Activated T-helper 1 cell treated with anti-CD3 and anti-CD28 coated beads, Interleukin-2, amount 50 U/mL, for 16 hours (primary cell): ENCODE data around the gene GJA9.

Source experiments
- DNase-seq, 2 donors: peaks; one replicate each; pipeline ENCODE4 v3.0.0-alpha.2; 2020; ENCODE audit warnings: low read depth in 1 of 2, low spot score in 1 of 2

Gene GJA9

DNA sequence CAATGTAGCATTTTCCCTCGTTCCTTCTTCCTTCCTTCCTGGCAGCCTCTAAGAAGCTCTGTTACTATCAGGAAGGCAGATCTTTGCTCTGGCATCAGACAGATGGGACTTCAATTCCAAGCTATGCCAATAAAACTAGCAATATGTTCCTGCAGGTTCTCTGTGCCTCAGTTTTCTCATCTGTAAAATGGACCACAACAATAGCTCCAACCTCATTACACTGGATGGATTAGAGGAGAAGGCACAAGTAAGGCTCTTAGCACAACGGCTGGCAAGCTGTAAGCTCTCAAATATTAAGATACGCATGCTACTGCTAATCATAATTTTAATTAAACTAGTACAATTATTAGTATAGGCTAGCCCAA, 49.0 kb downstream of the GJA9 start:
- DNase-seq: no peak

DNA sequence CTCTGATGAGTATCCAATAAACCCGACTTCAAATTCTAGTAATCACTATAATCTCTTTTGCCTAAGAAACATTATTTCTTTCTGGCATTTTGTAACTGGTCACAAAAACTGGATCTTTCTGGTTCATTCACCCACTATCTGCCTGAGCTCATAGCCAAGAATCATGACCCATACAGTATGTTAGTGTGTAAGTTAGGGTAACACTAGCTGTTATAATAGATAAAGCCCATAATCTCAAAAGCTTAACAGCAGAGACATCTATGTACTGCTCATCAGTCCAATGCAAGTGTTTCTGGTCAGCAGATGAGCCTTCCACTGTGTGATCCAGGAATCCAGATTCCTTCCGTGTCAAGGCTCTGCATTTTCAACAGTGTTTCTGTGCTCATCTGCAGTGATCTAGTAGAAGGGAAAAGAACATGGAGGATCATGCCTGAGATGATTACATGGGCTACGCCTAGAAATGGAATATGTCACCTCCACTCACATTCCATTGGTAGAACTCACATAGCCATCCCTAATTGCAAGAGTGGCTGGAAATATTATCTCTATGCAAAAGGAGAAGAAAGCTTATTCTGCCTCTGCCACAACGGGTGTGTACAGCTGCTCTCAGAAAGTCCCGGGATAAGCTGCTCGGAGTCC, 49.5 kb downstream of the GJA9 start:
- DNase-seq: no peak

DNA sequence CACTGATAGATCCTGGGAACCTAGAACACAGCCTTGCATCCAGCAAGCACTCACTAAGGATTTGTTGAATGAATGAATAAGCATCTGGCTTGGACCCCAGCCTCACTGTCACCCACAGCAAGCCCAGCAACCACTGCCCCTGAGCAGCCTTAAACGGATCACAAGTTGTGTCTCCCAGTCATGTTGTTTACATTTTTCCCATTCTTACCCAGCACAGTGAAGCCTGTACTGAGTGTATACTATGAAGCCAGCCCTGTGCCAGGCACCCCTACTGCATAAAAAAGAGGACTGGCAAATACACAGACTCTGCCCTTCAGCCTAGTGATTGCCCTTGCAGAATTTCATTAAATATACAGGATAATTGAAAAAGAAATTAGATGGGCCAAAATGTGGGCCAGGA, 52.0 kb downstream of the GJA9 start:
- DNase-seq: no peak

DNA sequence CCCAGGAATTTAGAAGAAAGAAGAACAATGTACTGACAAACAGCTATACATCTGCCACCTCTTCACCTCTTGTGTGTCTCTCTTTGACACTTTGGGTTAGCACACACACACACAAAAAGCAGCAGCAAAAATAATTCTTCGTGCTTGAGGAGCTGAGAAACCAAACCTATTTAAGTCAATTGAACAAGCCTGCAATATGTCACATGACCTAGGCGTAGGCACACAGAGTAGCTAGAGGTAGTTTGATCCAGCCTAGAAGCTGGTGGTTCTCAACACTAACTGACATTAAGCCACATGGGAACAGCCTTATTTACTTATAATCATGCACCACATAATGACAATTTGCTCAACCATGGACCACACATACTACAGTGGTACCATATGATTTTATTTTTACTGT, 54.1 kb downstream of the GJA9 start:
- DNase-seq: no peak

DNA sequence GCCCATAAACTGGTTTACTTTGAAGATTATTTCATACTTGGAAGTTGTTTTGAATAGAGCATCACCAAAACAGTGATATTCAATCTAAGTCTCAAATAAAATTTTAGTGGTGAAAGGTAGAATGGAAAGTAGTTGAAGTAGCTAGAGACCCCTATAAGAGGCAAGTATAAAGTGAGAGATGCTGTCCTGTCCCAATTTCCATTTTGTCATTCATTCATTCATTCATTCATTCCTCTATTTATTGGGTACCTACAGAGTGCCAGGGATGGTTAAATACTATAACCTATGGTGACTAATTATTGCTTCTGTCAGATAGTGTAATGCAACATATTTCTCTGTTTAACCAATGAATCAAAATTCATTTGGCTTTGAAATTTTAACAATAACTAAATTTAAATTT, 54.5 kb downstream of the GJA9 start:
- DNase-seq: no peak

DNA sequence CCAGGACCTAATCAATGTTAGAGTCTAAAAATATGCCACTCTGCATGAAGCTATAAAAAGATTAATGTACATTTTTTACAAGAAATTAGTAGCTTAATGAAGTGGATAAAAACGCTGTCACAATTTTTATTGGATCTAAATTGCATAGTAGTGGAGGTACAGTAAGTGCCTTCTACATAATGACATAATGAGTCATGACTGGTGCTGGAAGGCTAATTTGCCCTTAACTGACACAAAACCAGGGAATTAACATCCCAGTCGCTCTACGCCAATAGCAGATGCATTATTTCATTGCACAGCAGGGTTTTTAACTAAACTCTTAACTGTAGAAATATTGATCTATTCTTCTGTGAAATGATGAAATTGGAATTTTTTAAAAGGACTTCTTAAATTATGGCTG, 55.1 kb downstream of the GJA9 start:
- no peak for DNase-seq
